Ovary (tissue), 3 donors: ENCODE measurements around the gene CHAD.

Source experiments
- EP300 ChIP-seq: sonication (generic); formaldehyde crosslinking; IDR thresholded peaks from one replicate; pipeline ENCODE4 v1.6.1; 2017; ENCODE audit warnings: antibody characterized with exemption
- POLR2A ChIP-seq: fragments of 450-650 bp; IDR thresholded peaks from one replicate; pipeline ENCODE4 v1.6.1; 2017; ENCODE audit warnings: antibody characterized with exemption, mild to moderate bottlenecking, moderate library complexity
- TF ChIP-seq, protein P1 (sequence below), 3 donors: fragments of 450-650 bp in 2 of 3; fragments of 200-600 bp in 1 of 3; IDR thresholded peaks; one replicate each; pipeline versions ENCODE4 v1.5.1 to v1.8.0; 2016 to 2022; ENCODE audit warnings: antibody characterized with exemption in 3 of 3, mild to moderate bottlenecking in 1 of 3
- donor health status: DM: no; HTN: no; CAD: no.

DNA sequence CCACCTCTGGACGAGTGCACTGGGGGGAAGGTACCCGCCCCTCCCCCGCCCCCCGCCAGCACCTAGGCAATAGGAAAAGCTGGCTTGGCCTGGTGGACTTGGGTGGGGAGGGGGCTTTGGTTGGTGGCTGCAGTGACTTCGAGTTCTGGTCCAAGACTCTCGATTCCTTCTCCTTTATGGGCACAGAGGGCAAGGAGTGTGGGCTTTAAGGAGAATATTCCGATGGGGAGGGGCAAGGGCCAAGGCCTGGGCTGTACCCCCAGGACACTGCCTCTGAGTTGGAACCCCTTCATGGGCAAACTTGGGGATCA lies 42.3 kb downstream of the CHAD start:
- no peak for TF ChIP-seq POLR2A
- TF ChIP-seq, protein P1, sequence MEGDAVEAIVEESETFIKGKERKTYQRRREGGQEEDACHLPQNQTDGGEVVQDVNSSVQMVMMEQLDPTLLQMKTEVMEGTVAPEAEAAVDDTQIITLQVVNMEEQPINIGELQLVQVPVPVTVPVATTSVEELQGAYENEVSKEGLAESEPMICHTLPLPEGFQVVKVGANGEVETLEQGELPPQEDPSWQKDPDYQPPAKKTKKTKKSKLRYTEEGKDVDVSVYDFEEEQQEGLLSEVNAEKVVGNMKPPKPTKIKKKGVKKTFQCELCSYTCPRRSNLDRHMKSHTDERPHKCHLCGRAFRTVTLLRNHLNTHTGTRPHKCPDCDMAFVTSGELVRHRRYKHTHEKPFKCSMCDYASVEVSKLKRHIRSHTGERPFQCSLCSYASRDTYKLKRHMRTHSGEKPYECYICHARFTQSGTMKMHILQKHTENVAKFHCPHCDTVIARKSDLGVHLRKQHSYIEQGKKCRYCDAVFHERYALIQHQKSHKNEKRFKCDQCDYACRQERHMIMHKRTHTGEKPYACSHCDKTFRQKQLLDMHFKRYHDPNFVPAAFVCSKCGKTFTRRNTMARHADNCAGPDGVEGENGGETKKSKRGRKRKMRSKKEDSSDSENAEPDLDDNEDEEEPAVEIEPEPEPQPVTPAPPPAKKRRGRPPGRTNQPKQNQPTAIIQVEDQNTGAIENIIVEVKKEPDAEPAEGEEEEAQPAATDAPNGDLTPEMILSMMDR (IDR thresholded peaks at IDR 0.05) = no peak
- TF ChIP-seq EP300 = no peak
